Measurements from ENCODE around the gene TXNIP.

DNA sequence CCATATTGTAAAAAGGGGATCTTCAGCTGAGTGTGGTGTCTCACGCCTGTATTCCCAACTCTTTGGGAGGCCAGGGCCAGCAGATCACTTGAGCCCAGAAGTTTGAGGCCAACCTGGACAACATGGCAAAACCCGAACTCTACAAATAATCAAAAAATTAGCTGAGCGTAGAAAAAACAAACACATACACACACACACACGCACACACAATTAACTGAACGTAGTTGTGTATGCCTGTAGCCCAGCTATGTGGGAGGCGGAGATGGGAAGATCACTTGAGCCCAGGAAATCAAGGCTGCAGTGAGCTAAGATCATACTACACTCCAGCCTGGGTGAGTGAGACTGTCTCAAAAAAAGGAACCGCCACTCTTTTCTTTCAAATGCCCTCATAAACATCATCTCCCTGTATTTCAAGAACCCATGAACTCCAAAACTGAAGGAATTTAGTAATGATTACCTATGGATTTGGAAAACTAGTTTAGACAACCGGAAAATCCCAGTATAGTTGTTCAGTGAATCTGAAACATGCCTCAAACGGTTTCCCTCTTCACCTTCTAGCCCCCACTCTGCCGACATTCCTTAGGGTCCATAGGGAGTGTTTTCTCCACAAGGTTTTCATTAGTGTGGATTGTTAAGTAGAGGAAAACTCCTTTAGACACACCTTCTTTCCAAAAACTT, 4.5 kb downstream of the TXNIP start:
- no peak for TF ChIP-seq CEBPB (IDR thresholded peaks at IDR 0.05; ENCODE audit: low read depth, low read length)
- TF ChIP-seq, protein P1, sequence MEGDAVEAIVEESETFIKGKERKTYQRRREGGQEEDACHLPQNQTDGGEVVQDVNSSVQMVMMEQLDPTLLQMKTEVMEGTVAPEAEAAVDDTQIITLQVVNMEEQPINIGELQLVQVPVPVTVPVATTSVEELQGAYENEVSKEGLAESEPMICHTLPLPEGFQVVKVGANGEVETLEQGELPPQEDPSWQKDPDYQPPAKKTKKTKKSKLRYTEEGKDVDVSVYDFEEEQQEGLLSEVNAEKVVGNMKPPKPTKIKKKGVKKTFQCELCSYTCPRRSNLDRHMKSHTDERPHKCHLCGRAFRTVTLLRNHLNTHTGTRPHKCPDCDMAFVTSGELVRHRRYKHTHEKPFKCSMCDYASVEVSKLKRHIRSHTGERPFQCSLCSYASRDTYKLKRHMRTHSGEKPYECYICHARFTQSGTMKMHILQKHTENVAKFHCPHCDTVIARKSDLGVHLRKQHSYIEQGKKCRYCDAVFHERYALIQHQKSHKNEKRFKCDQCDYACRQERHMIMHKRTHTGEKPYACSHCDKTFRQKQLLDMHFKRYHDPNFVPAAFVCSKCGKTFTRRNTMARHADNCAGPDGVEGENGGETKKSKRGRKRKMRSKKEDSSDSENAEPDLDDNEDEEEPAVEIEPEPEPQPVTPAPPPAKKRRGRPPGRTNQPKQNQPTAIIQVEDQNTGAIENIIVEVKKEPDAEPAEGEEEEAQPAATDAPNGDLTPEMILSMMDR (conservative IDR thresholded peaks at IDR 0.05; ENCODE audit: low read depth, low read length) = no peak
- no peak for TF ChIP-seq RCOR1 (IDR thresholded peaks at IDR 0.05; ENCODE audit: insufficient replicate concordance, low read length)
- TF ChIP-seq NFE2L2 (IDR thresholded peaks at IDR 0.05; ENCODE audit: low read depth, low read length) = no peak
- no peak for TF ChIP-seq POLR2A (IDR thresholded peaks at IDR 0.05; ENCODE audit: low read depth, low read length)
- no peak for TF ChIP-seq RFX5 (IDR thresholded peaks at IDR 0.05; ENCODE audit: low read depth, low read length)
